ENCODE data around the gene GLIPR1L2. TPM values are rescaled to one million over a fixed set of nuclear protein-coding genes. Genes with fewer than 3 reads are reported as not detected.
"Not testable (repeated sequence)": the region's sequence is repeated elsewhere in the genome, so short reads cannot be mapped to it uniquely, and the experiment has no call there.

Gene GLIPR1L2
- total RNA-seq, 1 donor: 0.43 TPM

GRCh38 chr12:75427491-75427890 lies 36.6 kb downstream of the GLIPR1L2 start:
- DNase-seq (ENCODE audit: low read depth): no peak
- H3K4me3 ChIP-seq (ENCODE audit: low read depth, low read length): no peak overlapping the region
- TF ChIP-seq CTCF (IDR thresholded peaks at IDR 0.05; ENCODE audit: insufficient read depth, low read depth, low read length): no peak

GRCh38 chr12:75428767-75429166 lies 37.9 kb downstream of the GLIPR1L2 start:
- no peak overlapping the region for H3K4me3 ChIP-seq (ENCODE audit: low read depth, low read length)
- no peak for DNase-seq (ENCODE audit: low read depth)
- no peak for TF ChIP-seq CTCF (IDR thresholded peaks at IDR 0.05; ENCODE audit: insufficient read depth, low read depth, low read length)

GRCh38 chr12:75432924-75433323 lies 42.0 kb downstream of the GLIPR1L2 start:
- no peak for DNase-seq (ENCODE audit: low read depth)
- no peak overlapping the region for H3K4me3 ChIP-seq (ENCODE audit: low read depth, low read length)
- TF ChIP-seq CTCF (IDR thresholded peaks at IDR 0.05; ENCODE audit: insufficient read depth, low read depth, low read length): no peak

- DNase-seq (ENCODE audit: low read depth): peak; percentile 50
- H3K4me3 ChIP-seq (ENCODE audit: low read depth, low read length): no peak overlapping the region
- peak; percentile 58 for TF ChIP-seq CTCF (IDR thresholded peaks at IDR 0.05; ENCODE audit: insufficient read depth, low read depth, low read length)
Observed at GRCh38 chr12:75437564-75437963, 46.7 kb downstream of the GLIPR1L2 start.

GRCh38 chr12:75438059-75438754 lies 47.3 kb downstream of the GLIPR1L2 start:
- H3K4me3 ChIP-seq (ENCODE audit: low read depth, low read length): no peak overlapping the region
- DNase-seq (ENCODE audit: low read depth): no peak
- TF ChIP-seq CTCF (IDR thresholded peaks at IDR 0.05; ENCODE audit: insufficient read depth, low read depth, low read length): no peak

GRCh38 chr12:75439048-75439447 lies 48.2 kb downstream of the GLIPR1L2 start:
- no peak for DNase-seq (ENCODE audit: low read depth)
- no peak overlapping the region for H3K4me3 ChIP-seq (ENCODE audit: low read depth, low read length)
- no peak for TF ChIP-seq CTCF (IDR thresholded peaks at IDR 0.05; ENCODE audit: insufficient read depth, low read depth, low read length)

GRCh38 chr12:75439930-75440329 lies 49.0 kb downstream of the GLIPR1L2 start:
- no peak overlapping the region for H3K4me3 ChIP-seq (ENCODE audit: low read depth, low read length)
- DNase-seq (ENCODE audit: low read depth): no peak
- no peak for TF ChIP-seq CTCF (IDR thresholded peaks at IDR 0.05; ENCODE audit: insufficient read depth, low read depth, low read length)

GRCh38 chr12:75441687-75442449 lies 51.0 kb downstream of the GLIPR1L2 start:
- not testable (repeated sequence) for H3K4me3 ChIP-seq (ENCODE audit: low read depth, low read length); DNase-seq (ENCODE audit: low read depth)

- H3K4me3 ChIP-seq (ENCODE audit: low read depth, low read length); DNase-seq (ENCODE audit: low read depth): not testable (repeated sequence)
Observed at GRCh38 chr12:75442454-75442853, 51.6 kb downstream of the GLIPR1L2 start.

Data from fibroblast of villous mesenchyme (primary cell).